Mucosa of rectum (tissue), 2 donors: ENCODE results near the gene JMJD6.
A peak's percentile ranks its signal among the peaks of the same experiment; 100 is the strongest.
"Not testable (repeated sequence)": the region's sequence is repeated elsewhere in the genome, so short reads cannot be mapped to it uniquely, and the experiment has no call there.

Experiments
- H3K27ac ChIP-seq, 2 donors: one replicate each; pipeline ENCODE4 v1.7.0; 2013; ENCODE audit warnings: inconsistent platforms in 2 of 2, low read depth in 2 of 2, low read length in 2 of 2
- H3K27me3 ChIP-seq, 2 donors: one replicate each; pipeline ENCODE4 v1.7.0; 2013; ENCODE audit warnings: low read length in 2 of 2; ENCODE audit not compliant: control insufficient read depth in 2 of 2, insufficient read depth in 2 of 2
- H3K36me3 ChIP-seq, 2 donors: one replicate each; pipeline ENCODE4 v1.7.0; 2013; ENCODE audit warnings: low read length in 2 of 2; ENCODE audit not compliant: control insufficient read depth in 2 of 2, insufficient read depth in 2 of 2
- H3K4me1 ChIP-seq, 2 donors: one replicate each; pipeline ENCODE4 v1.7.0; 2013; ENCODE audit warnings: low read length in 2 of 2, mild to moderate bottlenecking in 1 of 2; ENCODE audit not compliant: control insufficient read depth in 2 of 2, insufficient read depth in 2 of 2
- H3K4me3 ChIP-seq, 2 donors: one replicate each; pipeline ENCODE4 v1.7.0; 2013; ENCODE audit warnings: low read length in 2 of 2
- H3K9ac ChIP-seq, 2 donors: one replicate each; pipeline ENCODE4 v1.7.0; 2013; ENCODE audit warnings: low read length in 2 of 2, low read depth in 1 of 2, mild to moderate bottlenecking in 1 of 2
- H3K9me3 ChIP-seq, 2 donors: one replicate each; pipeline ENCODE4 v1.7.0; 2013; ENCODE audit warnings: low read length in 2 of 2; ENCODE audit not compliant: control insufficient read depth in 2 of 2
- donor health status: healthy.
- donor health status: Normal muscosa, but diverticular disease.

Gene JMJD6

DNA sequence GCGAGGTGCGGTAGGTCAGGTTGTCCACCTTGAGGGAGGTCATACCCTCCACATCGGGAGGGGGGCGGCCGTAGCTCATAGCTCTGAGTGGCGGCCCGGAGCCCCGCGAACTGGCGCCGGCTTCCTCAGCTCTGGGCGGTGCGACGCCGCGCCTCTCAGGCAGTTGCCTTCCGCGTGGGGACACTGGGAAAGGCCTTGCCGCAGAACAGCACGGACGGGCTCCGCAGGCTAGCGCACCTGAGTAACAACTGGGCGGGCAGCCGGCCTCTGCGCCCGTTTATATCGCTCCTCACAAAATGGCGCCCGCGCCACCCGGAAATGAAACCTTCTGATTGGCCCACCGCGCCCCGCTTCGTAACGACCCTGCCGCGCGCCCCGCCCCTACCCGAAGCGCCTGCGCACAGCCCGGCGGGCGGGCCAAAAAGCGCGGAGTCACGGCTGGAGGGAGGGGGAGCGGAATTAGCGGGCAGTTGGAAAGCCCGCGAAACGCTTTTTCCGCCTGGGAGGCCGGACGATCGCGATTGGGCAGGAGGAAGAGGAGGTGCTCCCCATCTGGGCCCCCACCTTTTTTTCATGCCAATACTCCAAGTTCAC lies 10.8 kb upstream of the JMJD6 start, which contains the start of gene SRSF2:
SRSF2 (minus strand) TSS at position 250 of the 594 bp plus-strand sequence; CDS start at position 79, 171 bp downstream.
- peak within 1 kb of the TSS; percentile 89 to 97 for H3K4me3 ChIP-seq

DNA sequence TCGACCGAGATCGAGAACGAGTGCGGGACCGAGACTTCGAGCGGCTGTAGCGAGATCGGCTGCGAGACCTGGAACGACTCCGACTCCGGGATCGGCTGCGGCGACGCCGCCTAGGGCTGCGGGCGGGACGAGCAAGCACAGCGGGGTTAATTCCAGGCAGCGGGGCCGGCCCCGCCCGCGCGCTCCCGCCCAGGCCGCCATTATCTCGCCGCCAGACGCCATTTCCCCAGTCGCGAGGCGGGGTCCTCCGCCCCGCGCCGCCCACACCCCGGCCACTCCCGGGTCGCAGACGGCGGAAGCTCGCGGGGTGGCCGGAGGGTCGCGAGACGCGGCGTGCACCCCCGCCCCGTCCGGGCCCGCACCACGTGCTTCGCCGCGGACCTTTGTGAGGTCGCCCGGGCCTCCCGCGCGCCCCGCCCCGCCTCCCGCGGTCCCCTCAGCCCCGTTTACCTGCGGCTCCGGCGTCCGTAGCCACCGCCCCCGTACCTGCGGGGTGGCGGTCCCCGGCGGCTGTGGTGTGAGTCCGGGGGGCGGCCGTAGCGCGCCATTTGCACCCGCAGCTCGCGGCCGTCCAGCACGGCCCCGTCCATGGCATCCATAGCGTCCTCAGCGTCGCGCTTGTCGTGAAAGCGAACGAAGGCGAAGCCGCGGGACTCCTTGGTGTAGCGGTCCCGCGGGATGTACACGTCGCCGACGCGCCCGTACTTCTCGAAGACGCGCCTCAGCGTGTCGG lies 10.1 kb upstream of the JMJD6 start:
- H3K36me3 ChIP-seq, result peaks cover 36 to 37% of the 10 kb centered on the region in 2 donors
- peak overlapping the region; percentile 89 to 97 for H3K4me3 ChIP-seq
- peaks cover 28 to 35% of the 10 kb centered on the region in 2 donors for H3K4me1 ChIP-seq
- H3K9me3 ChIP-seq, result no peaks in the 10 kb centered on the region
- H3K27me3 ChIP-seq, result no peaks in the 10 kb centered on the region
- H3K9ac ChIP-seq, result peak overlapping the region; percentile 98 to 100
- peak overlapping the region; percentile 98 to 100 for H3K27ac ChIP-seq

More for the DNA sequence above, 10.8 kb upstream of the JMJD6 start, which contains the start of gene SRSF2:
- H3K27me3 ChIP-seq, result no peaks in the 10 kb centered on the region
- peaks cover 28 to 35% of the 10 kb centered on the region in 2 donors for H3K4me1 ChIP-seq
- H3K9ac ChIP-seq, result peak within 1 kb of the TSS; percentile 98 to 100
- H3K27ac ChIP-seq, result peak within 1 kb of the TSS; percentile 100
- H3K9me3 ChIP-seq, result no peaks in the 10 kb centered on the region
- H3K36me3 ChIP-seq, result peaks cover 37 to 39% of the 10 kb centered on the region in 2 donors

DNA sequence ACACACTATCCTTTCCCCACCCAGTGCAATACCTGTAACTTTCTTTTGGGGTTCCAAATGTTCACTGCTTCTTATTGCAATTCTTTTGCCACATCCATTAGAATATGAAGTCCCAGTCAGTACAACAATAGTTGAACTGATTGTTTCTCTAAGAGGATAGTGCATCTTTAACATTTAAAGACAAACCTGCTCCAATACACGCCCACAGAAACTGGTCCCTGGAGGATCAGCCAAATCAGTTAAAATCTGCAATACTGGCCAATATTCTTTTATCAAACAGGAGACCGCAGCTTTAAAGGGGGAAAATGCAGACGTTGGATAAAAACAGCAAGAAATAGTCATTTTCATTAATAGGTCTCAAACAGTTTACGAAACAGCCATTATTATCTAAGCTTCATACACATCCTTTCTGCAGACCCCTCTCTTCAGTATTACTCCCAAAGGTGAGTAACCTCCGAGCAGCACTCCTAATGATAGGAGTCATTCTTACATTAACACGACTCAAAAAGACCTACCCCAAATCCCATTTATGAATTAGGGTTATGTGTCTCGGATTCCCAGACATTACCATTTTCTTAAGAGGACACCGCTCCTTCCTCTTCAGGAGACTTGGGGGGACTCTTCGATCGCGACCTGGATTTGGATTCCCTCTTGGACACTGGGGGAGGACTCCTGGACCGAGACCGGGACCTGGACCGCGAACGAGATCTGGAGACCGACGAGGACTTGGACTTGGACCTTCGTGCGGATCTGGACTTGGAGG lies 9.4 kb upstream of the JMJD6 start:
- peak overlapping the region; percentile 98 to 100 for H3K9ac ChIP-seq
- H3K9me3 ChIP-seq, result no peaks in the 10 kb centered on the region
- H3K36me3 ChIP-seq, result peaks cover 39 to 42% of the 10 kb centered on the region in 2 donors
- peaks cover 28 to 35% of the 10 kb centered on the region in 2 donors for H3K4me1 ChIP-seq
- no peaks in the 10 kb centered on the region for H3K27me3 ChIP-seq
- H3K4me3 ChIP-seq, result peak overlapping the region; percentile 89 to 97
- H3K27ac ChIP-seq, result peak overlapping the region; percentile 98 to 100

GRCh38 chr17:76735006-76735405 lies 8.6 kb upstream of the JMJD6 start:
- H3K4me1 ChIP-seq, result peaks cover 28 to 35% of the 10 kb centered on the region in 2 donors
- peak overlapping the region; percentile 98 to 100 for H3K9ac ChIP-seq
- H3K36me3 ChIP-seq, result peaks cover 39 to 44% of the 10 kb centered on the region in 2 donors
- H3K4me3 ChIP-seq, result peak overlapping the region; percentile 89 to 97
- H3K27me3 ChIP-seq, result no peaks in the 10 kb centered on the region
- H3K9me3 ChIP-seq, result no peaks in the 10 kb centered on the region
- H3K27ac ChIP-seq, result peak overlapping the region; percentile 4 to 26

DNA sequence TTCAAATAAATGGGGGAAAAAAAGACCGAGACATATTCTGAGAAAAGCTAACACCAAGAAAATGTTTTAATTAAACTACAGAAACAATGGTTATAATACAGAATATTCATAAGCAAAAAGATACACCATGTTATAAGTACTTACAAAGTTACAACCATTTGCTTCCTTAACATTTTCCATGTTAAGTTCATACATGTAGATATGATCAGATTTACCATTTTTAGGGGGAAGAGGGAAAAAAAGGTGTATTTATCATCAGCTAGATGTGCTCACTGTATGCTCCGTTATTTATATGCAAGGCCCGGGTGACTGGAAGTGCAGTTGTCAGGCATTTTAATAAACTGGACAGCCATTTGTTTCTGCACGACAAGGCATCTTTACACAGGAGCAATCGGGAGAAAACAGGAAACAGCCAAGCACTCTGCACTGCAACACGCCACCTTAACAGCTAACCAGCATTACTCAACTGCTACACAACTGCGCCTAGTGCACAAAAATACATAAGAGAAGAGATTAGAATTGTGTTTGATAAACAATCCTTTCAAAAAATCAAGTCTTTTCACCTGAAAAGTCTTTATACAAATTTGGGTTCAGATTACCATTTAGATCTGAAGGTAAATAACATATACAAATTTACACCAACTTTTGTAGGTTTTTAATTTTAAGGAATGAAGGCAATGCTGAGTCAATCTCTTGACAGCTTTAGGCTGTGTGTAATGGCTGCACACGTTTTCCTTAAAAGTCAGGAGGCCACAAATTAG lies 7.9 kb upstream of the JMJD6 start:
- Histone ChIP-seq H3K27ac (peak overlapping the region in 1 of 2 donors; percentile 26), H3K4me1 (peaks cover 31 to 40% of the 10 kb centered on the region in 2 donors), H3K9me3 (no peaks in the 10 kb centered on the region), H3K9ac (peak overlapping the region in 1 of 2 donors; percentile 23), H3K36me3 (peaks cover 39 to 44% of the 10 kb centered on the region in 2 donors), H3K27me3 (no peaks in the 10 kb centered on the region), H3K4me3 (peak overlapping the region; percentile 39 to 97)

- H3K4me3 ChIP-seq, result no peak overlapping the region
- peaks cover 28 to 34% of the 10 kb centered on the region in 2 donors for H3K4me1 ChIP-seq
- no peaks in the 10 kb centered on the region for H3K9me3 ChIP-seq
- H3K36me3 ChIP-seq, result peaks cover 39 to 44% of the 10 kb centered on the region in 2 donors
- H3K27me3 ChIP-seq, result no peaks in the 10 kb centered on the region
- H3K9ac ChIP-seq, result no peak overlapping the region
- no peak overlapping the region for H3K27ac ChIP-seq
These were observed 7.2 kb upstream of the JMJD6 start for GRCh38 chr17:76733618-76733957.

DNA sequence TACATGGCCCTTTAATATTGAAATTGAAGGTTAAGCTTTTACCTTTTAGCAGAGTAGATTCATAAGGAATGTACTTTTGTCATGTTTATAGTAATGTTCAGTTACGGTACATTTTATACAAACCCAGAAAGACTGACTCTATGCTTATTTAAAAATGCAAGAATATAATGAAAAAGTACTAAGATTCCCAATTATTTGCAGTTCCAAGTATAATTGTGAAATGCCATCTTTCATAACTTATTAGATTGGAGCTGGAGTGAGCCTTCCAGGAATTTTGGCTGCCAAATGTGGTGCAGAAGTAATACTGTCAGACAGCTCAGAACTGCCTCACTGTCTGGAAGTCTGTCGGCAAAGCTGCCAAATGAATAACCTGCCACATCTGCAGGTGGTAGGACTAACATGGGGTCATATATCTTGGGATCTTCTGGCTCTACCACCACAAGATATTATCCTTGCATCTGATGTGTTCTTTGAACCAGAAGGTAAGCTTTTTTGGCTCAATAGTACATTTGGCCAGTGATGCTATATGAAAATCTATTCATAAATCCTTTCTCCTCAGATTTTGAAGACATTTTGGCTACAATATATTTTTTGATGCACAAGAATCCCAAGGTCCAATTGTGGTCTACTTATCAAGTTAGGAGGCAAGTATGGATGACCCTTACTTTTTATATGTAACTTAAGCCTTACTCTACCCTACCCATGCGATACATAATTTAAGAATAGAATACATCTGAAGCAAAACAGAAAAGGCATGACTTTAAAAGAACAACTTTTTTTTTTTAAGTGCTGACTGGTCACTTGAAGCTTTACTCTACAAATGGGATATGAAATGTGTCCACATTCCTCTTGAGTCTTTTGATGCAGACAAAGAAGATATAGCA lies 6.6 kb upstream of the JMJD6 start:
- no peaks in the 10 kb centered on the region for H3K27me3 ChIP-seq
- no peak overlapping the region for H3K27ac ChIP-seq
- H3K4me1 ChIP-seq, result peaks cover 27 to 30% of the 10 kb centered on the region in 2 donors
- no peaks in the 10 kb centered on the region for H3K9me3 ChIP-seq
- H3K9ac ChIP-seq, result no peak overlapping the region
- H3K36me3 ChIP-seq, result peaks cover 39 to 44% of the 10 kb centered on the region in 2 donors
- H3K4me3 ChIP-seq, result peak overlapping the region in 1 of 2 donors; percentile 32

DNA sequence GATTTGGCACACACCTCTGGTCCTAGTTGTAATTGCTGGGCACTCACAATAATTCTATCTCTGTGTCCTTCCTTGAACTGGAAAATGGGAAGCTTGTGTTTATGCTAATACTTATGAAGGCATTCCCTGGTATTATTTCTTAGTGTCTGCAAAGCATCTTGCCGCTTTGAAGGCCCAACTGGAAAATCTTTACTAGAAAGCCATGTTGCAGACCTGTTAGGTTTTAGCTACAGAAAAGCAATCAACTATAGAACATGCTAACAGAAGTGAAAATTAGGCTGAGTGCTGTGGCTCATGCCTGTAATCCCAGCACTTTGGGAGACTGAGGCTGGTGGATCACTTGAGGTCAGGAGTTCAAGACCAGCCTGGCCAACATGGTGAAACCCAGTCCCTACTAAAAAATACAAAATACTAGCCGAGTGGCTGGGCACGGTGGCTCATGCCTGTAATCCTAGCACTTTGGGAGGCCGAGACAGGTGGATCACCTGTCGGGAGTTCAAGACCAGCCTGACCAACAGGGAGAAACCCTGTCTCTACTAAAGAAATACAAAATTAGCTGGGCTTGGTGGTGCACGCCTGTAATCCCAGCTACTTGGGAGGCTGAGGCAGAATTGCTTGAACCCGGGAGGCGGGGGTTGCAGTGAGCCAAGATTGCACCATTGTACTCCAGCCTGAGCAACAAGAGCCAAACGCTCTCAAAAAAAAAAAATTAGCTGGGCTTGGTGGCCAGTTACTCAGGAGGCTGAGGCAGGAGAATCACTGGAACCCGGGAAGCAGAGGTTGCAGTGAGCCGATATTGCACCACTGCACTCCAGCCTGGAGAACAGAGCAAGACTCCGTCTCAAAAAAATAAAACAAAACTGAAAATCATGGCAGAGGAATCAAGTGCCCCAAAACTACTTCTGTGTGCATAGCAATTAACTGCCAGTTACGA lies 5.7 kb upstream of the JMJD6 start:
- H3K9ac ChIP-seq, H3K27me3 ChIP-seq, H3K27ac ChIP-seq, H3K9me3 ChIP-seq, H3K4me3 ChIP-seq: not testable (repeated sequence)
- H3K36me3 ChIP-seq, result peaks cover 39 to 44% of the 10 kb centered on the region in 2 donors
- peaks cover 36 to 37% of the 10 kb centered on the region in 2 donors for H3K4me1 ChIP-seq
